Stimulated activated CD4-positive, alpha-beta T cell treated with anti-CD3 and anti-CD28 coated beads, Interleukin-12 subunit alpha, Interleukin-12 subunit beta, amount 100 ng/mL, for 24 hours (primary cell): ENCODE data around the gene PAXX.
"Not testable (repeated sequence)": the region's sequence is repeated elsewhere in the genome, so short reads cannot be mapped to it uniquely, and the experiment has no call there.

Experiments used
- DNase-seq, 2 experiments: peaks; one replicate each; pipeline ENCODE4 v3.0.0-alpha.2; 2020; ENCODE audit warnings: low read depth in 2 of 2

PAXX gene

GRCh38 chr9:137002646-137003041 lies 10.4 kb downstream of the PAXX start:
- DNase-seq, result no peak

GRCh38 chr9:137004285-137004684 lies 12.1 kb downstream of the PAXX start:
- DNase-seq, result not testable (repeated sequence)

- no peak for DNase-seq
Measured at GRCh38 chr9:137006116-137007003, 14.1 kb downstream of the PAXX start.

DNA sequence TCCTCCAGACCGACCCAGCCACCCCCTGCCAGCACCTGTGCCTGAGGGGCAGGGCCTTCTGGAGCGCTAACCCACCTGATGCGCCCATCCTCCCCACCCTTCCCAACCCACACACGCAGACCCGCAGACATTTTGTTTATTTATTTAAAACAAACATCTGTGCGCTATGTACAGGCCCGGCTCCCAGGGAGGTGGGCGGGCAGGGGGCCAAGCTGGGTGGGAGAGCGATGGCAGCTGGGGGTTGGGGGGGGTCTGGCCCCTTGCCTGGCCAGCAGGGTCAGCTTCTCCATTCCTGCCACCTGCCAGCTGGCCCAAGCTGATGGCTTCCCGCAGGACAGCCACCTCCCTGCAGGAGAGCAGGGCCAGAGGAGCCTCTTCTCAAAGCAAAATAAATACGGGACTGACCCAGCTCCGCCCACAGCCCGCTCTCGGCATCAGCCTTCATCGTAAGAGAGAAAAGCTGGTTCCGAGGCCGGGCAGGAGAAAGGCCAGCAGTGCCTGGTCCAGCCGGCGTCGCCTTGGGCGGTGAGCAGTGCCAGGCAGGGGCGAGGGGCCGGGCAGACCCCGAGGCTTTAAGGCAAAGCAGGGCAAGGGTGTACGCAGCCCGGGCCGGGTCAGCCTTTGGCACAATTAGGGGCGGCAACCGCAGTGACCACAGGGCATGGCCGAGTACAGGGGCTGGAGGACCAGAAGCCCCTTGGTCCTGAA lies 15.0 kb downstream of the PAXX start:
- no peak for DNase-seq

GRCh38 chr9:137007816-137008270 lies 15.6 kb downstream of the PAXX start:
- no peak for DNase-seq

DNA sequence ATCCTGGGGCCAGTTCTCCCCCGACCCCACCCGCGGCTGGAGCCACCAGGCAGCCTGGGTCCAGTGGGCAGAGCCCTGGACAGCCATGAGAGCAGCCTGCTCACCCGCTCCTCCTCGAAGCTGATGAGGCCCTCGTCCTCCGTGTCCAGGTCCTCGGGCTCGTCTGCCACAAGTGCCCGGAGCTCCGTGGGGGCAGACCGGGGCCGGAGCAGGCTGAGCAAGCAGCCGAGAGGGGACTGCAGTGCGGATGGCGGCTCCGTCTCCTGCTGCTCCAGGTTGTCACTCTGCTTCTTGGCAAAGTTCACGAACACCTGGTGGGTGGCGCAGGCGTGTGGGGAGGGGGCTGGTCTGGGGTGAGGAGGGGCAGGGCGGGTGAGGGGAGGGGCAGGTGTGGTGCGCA lies 16.1 kb downstream of the PAXX start:
- no peak for DNase-seq

GRCh38 chr9:137009217-137009616 lies 17.0 kb downstream of the PAXX start:
- no peak for DNase-seq

GRCh38 chr9:137009938-137010732 lies 17.9 kb downstream of the PAXX start:
- no peak for DNase-seq

DNA sequence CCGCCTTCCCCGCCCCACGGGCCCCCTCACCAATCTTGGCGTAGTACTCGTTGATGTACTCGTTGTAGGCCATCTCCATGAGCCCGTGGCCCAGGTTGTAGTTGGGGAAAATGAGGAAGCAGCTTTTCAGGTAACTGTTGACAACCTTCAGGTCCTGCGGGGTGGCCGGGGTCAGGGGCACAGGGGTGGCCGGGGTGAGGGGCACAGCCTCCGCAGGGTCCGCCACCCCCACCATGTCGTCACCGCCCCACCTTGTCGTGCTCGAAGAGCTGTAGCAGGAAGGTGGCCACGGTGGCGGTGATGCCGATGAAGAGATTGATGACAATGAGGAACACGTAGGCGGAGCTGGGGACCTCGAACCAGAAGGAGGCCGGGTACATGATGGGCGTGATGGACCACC lies 18.9 kb downstream of the PAXX start:
- no peak for DNase-seq

- no peak for DNase-seq
Measured at GRCh38 chr9:137011907-137012675, 19.9 kb downstream of the PAXX start.

- DNase-seq, result no peak
Measured at GRCh38 chr9:137012694-137013570, 20.7 kb downstream of the PAXX start.

DNA sequence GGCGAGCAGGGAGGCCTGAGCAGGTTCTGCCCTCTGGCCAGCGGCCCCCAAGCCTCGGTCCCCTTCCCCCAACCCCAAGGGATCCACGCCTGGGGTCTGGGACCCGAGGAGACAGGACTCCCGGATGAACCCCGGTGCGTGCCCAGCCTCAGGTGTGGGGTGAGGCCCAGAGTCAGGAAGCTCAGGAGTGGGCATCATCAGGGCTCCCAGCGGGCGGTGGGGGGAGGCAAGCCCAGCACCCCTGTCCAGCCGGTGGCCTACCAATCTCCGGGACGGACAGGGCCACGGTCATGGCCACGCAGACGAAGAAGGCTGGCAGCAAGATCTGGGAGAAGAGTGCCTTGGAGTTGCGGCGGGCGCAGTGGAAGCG lies 21.3 kb downstream of the PAXX start:
- no peak for DNase-seq

DNA sequence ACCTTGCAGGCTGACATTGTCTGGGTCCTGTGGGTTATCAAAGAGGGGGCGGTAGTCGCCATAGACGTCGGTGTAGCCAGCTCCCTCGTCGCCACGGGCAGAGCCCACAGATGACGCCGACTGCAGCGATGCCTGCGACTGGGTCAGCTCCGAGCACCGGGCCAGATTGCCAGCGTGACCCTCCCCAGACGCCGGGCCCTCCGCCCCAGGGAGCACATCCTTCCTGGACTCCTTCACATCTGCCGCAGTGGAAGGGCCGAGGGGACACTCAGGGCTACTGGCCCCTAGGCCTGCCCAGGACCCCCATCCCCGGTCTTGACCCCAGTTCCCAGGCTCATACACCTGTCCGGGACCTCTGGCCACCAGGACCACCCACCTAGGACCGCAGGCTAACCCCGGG lies 21.9 kb downstream of the PAXX start:
- DNase-seq, result no peak

DNA sequence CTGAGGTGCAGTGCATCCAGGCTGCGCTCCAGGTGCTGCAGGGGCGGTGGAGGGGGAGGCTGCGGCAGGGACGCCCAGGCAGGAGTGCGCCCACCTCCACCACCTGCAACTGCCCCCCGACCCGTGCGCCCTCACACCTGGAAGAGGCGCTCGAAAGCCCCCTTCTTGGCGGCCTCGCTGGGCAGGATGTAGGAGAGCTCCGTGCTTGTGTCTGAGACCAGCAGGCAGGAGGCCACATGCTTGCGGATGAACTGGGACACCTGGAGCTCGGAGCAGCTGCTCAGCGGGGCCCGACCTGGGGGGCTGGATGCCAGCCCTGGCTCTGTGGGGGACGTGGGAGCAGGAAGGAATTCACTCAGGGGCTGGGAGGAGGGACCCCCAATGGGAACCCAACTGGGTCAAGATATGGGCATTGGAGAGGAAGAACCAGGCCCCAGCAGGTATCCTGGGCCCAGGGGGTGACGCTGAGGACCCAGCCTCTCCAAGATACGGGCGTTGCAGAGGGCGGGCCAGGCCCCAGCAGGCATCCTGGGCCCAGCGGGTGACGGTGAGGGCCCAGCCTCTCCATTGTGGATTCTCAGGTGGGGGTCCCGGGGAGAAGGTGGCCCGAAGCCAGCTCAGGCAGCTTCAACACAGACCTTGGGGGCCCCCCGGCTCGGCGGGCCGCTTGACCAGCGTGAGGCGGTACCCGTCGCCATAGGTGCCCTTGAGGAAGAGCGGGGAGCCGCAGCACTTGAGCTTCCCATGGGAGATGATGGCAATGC lies 22.7 kb downstream of the PAXX start:
- DNase-seq, result no peak

GRCh38 chr9:137015540-137015930 lies 23.3 kb downstream of the PAXX start:
- DNase-seq, result no peak

DNA sequence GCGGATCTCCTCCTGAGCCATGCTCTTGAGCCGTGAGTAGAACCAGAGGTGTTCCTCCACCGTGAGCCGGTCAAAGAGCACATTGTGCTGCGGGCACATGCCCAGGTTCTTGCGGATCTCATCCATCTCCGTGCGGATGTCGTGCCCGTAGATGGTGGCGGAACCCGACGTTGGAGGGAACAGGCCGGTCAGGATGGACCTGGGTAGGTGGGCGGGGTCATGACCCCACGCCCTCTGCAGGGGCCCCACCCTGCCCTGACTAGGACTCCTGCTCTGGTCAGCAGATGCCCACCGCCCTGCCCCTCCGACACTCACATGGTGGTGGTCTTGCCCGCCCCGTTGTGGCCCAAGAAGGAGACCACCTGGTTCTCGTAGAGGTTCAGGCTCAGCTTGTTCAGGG lies 23.8 kb downstream of the PAXX start:
- no peak for DNase-seq

DNA sequence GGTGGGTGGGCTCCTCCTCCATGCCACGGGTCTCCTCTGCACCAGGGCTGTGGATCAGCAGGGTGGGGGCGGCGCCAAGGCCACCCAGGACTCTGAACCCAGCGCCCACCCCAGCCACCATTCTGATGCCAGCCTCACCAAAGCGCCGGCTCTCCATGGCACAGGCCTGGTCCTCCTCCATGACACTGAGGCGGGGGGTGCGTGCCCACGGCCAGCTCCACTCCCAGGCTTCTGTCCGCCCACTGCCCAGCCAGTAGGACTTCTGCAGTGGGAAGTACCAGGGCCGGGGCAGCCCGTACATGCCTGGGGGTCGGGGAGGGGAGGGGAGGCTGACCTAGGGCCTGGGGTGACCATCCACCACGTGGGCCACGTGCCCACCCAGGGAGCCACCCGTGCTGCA lies 24.2 kb downstream of the PAXX start:
- DNase-seq, result no peak

GRCh38 chr9:137017071-137017470 lies 24.8 kb downstream of the PAXX start:
- no peak for DNase-seq

DNA sequence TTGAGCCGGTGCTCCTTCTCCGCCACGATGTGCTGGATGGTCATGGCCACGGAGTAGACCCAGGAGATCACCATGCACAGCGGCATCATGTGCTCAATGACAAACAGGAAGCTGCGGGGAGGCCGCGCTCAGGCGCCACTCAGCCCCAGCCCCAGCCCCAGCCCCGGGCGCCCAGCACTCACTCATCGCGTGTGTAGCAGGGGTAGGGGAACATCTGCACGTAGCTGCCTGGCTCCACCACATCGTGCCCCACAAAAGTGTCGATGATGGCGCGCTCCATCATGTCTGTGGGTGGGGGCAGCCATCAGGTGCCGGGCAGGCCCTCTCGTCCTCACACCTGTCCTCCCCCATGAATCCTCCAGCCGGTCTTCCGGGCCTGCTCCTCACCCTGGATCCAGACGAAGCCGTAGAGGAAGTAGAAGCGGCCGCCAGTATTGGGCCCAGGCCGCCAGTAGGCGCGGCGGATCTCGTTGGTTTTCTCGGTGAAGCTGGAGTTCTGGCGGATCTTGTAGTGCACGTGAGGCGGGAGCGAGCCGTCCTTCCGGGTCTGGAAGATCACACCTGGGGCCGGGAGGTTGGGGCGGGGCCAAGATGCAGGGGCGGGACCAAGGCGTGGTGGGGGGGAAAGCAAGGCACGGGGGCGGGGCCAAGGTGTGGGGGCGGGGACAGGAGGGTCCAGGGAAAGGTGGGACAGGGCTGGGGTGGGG lies 25.7 kb downstream of the PAXX start:
- no peak for DNase-seq
